Hepatocyte (in vitro differentiated cells): Measurements from ENCODE around the gene SERPINB6.

Source experiments
- EZH2 ChIP-seq: fragments of 200-600 bp; sonication (generic); IDR thresholded peaks from 2 replicates; pipeline ENCODE4 v1.6.1; 2016; ENCODE audit warnings: antibody characterized with exemption, mild to moderate bottlenecking, borderline replicate concordance
- TF ChIP-seq, protein P1 (sequence below): fragments of 200-600 bp; sonication (generic); IDR thresholded peaks from 2 replicates; pipeline ENCODE4 v1.5.1; 2016; ENCODE audit warnings: antibody characterized with exemption, mild to moderate bottlenecking; ENCODE audit not compliant: poor library complexity

- TF ChIP-seq, protein P1, sequence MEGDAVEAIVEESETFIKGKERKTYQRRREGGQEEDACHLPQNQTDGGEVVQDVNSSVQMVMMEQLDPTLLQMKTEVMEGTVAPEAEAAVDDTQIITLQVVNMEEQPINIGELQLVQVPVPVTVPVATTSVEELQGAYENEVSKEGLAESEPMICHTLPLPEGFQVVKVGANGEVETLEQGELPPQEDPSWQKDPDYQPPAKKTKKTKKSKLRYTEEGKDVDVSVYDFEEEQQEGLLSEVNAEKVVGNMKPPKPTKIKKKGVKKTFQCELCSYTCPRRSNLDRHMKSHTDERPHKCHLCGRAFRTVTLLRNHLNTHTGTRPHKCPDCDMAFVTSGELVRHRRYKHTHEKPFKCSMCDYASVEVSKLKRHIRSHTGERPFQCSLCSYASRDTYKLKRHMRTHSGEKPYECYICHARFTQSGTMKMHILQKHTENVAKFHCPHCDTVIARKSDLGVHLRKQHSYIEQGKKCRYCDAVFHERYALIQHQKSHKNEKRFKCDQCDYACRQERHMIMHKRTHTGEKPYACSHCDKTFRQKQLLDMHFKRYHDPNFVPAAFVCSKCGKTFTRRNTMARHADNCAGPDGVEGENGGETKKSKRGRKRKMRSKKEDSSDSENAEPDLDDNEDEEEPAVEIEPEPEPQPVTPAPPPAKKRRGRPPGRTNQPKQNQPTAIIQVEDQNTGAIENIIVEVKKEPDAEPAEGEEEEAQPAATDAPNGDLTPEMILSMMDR, result no peak
- no peak for TF ChIP-seq EZH2
These were observed 10.4 kb downstream of the SERPINB6 start for GRCh38 chr6:2960935-2961334.
